ENCODE data around the gene EEFSEC. TPM values are rescaled to one million over a fixed set of nuclear protein-coding genes. Genes with fewer than 3 reads are reported as not detected.

Gene EEFSEC
- total RNA-seq, 6 donors from 2014 or later: 14.9 to 38.8 (median 17.9) TPM

DNA sequence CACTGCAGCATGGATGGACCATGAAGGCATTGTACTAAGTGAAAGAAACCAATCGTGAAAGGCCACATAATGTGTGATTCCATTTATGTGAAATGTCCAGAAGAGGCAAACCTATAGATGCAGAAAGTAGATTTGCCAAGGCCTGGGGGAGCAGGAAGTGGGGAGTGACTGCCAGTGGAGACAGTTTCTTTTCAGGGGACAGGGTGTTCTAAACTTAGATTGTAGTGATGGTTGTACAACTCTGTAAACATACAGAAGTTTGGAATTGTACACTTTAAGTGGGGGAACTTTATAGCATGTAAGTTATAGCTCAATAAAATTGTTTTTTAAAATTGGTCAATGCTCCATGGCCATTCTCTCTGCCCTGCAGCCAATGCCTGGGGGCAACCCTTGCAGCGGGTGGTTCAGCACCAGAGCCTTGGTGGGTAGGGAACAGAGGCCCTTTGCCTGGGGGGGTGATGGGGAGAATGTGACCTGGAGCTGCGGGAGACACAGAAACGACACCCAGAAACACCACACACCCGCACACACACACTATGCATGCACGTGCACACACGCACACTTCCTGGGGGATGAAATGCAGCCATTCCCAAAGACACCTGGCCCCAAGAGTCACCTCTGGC is 270.4 kb downstream of the EEFSEC start:
- Histone ChIP-seq H3K4me3 (no peak overlapping the region), H3K27me3 (peaks cover 0 to 2% (median 0%) of the 10 kb centered on the region in 4 donors), H3K27ac (no peak overlapping the region), H3K9me3 (no peaks in the 10 kb centered on the region), H3K36me3 (no peaks in the 10 kb centered on the region), H3K4me1 (peaks cover 5 to 9% (median 8%) of the 10 kb centered on the region in 4 donors)
- DNase-seq (peak in 1 of 2 donors; percentile 13), ATAC-seq (ENCODE audit: low FRiP score in 2 of 2) (no peak)
- WGBS, 2 donors: 89 to 92% methylated on average over 7 of the region's 7 CpGs
- no peak for TF ChIP-seq POLR2AphosphoS5 (IDR thresholded peaks at IDR 0.05)
- no peak for TF ChIP-seq EP300 (IDR thresholded peaks at IDR 0.05)
- TF ChIP-seq, protein P1, sequence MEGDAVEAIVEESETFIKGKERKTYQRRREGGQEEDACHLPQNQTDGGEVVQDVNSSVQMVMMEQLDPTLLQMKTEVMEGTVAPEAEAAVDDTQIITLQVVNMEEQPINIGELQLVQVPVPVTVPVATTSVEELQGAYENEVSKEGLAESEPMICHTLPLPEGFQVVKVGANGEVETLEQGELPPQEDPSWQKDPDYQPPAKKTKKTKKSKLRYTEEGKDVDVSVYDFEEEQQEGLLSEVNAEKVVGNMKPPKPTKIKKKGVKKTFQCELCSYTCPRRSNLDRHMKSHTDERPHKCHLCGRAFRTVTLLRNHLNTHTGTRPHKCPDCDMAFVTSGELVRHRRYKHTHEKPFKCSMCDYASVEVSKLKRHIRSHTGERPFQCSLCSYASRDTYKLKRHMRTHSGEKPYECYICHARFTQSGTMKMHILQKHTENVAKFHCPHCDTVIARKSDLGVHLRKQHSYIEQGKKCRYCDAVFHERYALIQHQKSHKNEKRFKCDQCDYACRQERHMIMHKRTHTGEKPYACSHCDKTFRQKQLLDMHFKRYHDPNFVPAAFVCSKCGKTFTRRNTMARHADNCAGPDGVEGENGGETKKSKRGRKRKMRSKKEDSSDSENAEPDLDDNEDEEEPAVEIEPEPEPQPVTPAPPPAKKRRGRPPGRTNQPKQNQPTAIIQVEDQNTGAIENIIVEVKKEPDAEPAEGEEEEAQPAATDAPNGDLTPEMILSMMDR (IDR thresholded peaks at IDR 0.05): no peak
- no peak for TF ChIP-seq POLR2A (IDR thresholded peaks at IDR 0.05)

DNA sequence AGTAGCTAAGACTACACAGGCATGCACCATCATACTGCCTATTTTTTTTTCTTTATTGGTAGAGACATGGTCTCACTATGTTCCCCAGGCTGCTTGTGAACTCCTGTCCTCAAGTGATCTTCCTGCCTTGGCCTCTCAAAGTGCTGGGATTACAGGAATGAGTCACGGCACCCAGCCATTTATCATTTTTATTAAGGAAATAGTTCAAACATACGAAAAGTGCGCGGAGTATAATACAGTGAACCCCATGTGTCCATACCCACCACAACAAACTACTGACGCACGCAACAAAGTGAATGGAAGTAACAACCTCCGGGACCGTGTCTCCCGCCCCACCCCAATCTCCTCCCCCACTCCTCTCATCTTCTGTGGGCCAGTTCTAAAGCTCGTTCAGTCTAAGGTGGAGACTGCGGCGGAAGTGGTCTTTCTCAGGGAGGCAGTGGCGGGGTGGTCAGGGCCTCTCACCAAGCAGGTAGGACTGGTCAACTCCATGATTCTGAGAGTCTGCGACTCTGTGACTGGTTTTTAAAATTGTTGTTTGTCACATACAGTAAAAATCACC is 271.3 kb downstream of the EEFSEC start:
- DNase-seq: peak in 1 of 2 donors; percentile 1
- WGBS, 2 donors: 84 to 91% methylated on average over 14 of the region's 14 CpGs

DNA sequence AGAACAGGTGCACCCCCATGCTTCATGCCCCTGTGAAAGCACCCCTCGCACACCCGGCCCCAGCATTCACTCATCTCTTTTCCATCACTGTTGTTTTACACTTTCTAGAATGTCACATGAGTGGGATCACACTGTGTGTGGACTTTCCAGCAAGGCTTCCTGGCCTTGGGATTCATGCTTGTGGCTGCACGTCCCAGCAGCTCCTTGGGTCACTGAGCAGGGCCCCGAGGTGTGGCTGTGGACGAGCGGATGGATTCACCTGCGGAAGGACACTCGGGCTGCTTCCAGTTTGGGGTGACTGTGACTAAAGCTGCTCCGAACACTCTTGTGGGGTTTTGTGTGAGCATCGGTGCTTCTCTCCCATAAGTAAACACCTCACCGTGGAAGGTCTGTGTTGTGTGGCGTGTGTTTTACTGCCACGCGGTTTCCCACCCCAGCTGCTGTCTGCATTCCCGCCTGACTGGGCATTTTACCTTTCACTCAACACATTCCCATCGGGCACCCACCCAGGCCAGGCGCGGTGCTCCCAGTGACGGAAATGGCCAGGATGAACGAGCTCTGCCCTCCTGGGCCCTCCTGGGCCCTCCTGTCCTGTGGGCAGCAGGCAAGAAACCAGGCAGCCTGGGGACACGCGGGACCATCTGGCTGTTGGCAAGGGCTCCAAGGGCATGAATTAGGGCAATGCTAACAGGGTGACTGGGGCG is 272.0 kb downstream of the EEFSEC start:
- Histone ChIP-seq H3K27ac (no peak overlapping the region), H3K9me3 (no peaks in the 10 kb centered on the region), H3K36me3 (no peaks in the 10 kb centered on the region), H3K4me1 (peaks cover 5 to 9% (median 8%) of the 10 kb centered on the region in 4 donors), H3K27me3 (peaks cover 0 to 2% (median 0%) of the 10 kb centered on the region in 4 donors), H3K4me3 (no peak overlapping the region)
- TF ChIP-seq, protein P1 (IDR thresholded peaks at IDR 0.05): no peak
- TF ChIP-seq POLR2AphosphoS5 (IDR thresholded peaks at IDR 0.05) (no peak), POLR2A (IDR thresholded peaks at IDR 0.05) (no peak), EP300 (IDR thresholded peaks at IDR 0.05) (no peak)
- ATAC-seq (ENCODE audit: low FRiP score in 2 of 2) (no peak), DNase-seq (peak in 1 of 2 donors; percentile 55)
- whole genome bisulfite sequencing, 2 donors: 91 to 92% methylated on average over 16 to 23 of the region's 23 CpGs

More for the DNA sequence above, 271.3 kb downstream of the EEFSEC start:
- ATAC-seq (ENCODE audit: low FRiP score in 2 of 2): no peak
- Histone ChIP-seq H3K9me3 (no peaks in the 10 kb centered on the region), H3K4me1 (peaks cover 5 to 9% (median 8%) of the 10 kb centered on the region in 4 donors), H3K36me3 (no peaks in the 10 kb centered on the region), H3K27ac (no peak overlapping the region), H3K4me3 (no peak overlapping the region), H3K27me3 (peaks cover 0 to 2% (median 0%) of the 10 kb centered on the region in 4 donors)
- TF ChIP-seq, protein P1 (IDR thresholded peaks at IDR 0.05): no peak
- TF ChIP-seq EP300 (IDR thresholded peaks at IDR 0.05) (no peak), POLR2AphosphoS5 (IDR thresholded peaks at IDR 0.05) (no peak), POLR2A (IDR thresholded peaks at IDR 0.05) (no peak)

DNA sequence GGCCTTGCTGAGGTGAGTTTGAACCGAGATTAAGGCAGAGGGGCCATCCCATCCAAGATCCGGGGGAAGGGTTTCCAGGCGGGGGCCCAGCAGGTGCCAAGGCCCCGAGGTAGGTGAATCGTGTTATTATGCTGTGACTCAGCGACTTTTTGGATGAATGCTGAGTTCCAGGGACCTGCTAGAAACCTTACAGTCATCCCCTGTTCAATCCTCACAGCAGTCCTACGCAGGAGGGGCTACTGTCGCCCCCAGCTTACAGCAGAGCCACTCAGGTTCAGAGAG is 272.5 kb downstream of the EEFSEC start:
- ATAC-seq (ENCODE audit: low FRiP score in 2 of 2) (no peak), DNase-seq (no peak)
- H3K9me3 ChIP-seq: no peaks in the 10 kb centered on the region
- H3K27ac ChIP-seq: no peak overlapping the region
- H3K4me1 ChIP-seq: peaks cover 5 to 9% (median 8%) of the 10 kb centered on the region in 4 donors
- no peak overlapping the region for H3K4me3 ChIP-seq
- TF ChIP-seq, protein P1 (IDR thresholded peaks at IDR 0.05): no peak
- TF ChIP-seq POLR2A (IDR thresholded peaks at IDR 0.05) (no peak), POLR2AphosphoS5 (IDR thresholded peaks at IDR 0.05) (no peak), EP300 (IDR thresholded peaks at IDR 0.05) (no peak)
- 83 to 90% methylated on average over 2 to 8 of the region's 8 CpGs for WGBS, 2 donors
- peaks cover 0 to 2% (median 0%) of the 10 kb centered on the region in 4 donors for H3K27me3 ChIP-seq
- no peaks in the 10 kb centered on the region for H3K36me3 ChIP-seq
